Measurements from ENCODE around the gene PAX5. TPM values are rescaled to one million over a fixed set of nuclear protein-coding genes. Genes with fewer than 3 reads are reported as not detected.
"Not testable (repeated sequence)": the region's sequence is repeated elsewhere in the genome, so short reads cannot be mapped to it uniquely, and the experiment has no call there.

The PAX5 gene
- total and polyA plus RNA-seq, 2 of the 13 experiments (the other 11 are each of a cell fraction or from before 2014, with no cell fraction given): not detected

DNA sequence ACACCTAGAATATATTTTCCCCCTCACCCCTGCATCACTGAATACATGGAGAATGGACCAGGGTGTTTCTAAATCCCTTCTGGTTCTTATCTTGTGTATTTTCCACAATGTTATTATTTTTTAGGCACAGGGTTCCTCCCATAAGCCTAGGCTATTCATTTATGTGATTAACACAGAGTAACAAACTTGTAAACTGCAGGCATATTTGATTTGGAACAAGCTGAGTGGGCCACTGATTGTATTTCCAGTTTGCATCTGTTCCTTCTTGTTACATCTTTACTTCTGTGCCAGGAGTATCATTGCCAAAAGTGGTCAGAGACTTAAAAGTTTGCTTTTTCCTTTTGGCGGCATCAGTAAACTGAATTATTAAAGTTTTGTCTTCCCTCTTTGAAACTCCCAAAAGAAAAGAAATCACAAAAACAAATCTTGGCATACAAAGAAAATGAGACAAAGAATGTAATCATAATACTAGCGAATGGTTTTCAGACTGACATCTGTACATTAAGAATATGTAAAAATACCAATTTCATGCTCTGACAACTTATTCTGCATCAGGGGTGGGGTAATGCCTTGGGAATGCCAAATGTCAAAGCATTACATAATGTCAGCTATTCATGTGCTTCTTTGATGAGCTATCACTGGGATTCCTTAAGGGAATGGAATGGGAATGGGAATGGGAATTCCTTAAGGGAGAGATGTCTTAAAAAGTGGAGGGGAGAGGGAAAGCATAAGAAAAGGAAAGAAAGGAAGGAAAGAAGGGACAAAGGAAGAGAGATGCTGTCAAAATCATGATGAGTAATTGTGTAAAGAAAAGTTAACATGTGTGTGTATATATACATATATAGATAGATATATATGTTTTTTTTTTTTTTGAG, 22.2 kb upstream of the PAX5 start:
- H3K9ac ChIP-seq (ENCODE audit: insufficient read depth, low read depth, low read length): no peak overlapping the region
- TF ChIP-seq SP140L (CRISPR knock-in tag; IDR thresholded peaks at IDR 0.05; ENCODE audit: borderline replicate concordance) (no peak), ZNF253 (CRISPR knock-in tag; IDR thresholded peaks at IDR 0.05; ENCODE audit: borderline replicate concordance) (no peak), ETV5 (CRISPR knock-in tag; IDR thresholded peaks at IDR 0.05; ENCODE audit: borderline replicate concordance) (no peak), TOE1 (CRISPR knock-in tag; IDR thresholded peaks at IDR 0.05) (no peak), PPARG (CRISPR knock-in tag; conservative IDR thresholded peaks at IDR 0.05) (no peak), ZMAT3 (CRISPR knock-in tag; conservative IDR thresholded peaks at IDR 0.05) (no peak), ZNF550 (CRISPR knock-in tag; IDR thresholded peaks at IDR 0.05; ENCODE audit: borderline replicate concordance) (no peak)
- TF ChIP-seq, protein P1, sequence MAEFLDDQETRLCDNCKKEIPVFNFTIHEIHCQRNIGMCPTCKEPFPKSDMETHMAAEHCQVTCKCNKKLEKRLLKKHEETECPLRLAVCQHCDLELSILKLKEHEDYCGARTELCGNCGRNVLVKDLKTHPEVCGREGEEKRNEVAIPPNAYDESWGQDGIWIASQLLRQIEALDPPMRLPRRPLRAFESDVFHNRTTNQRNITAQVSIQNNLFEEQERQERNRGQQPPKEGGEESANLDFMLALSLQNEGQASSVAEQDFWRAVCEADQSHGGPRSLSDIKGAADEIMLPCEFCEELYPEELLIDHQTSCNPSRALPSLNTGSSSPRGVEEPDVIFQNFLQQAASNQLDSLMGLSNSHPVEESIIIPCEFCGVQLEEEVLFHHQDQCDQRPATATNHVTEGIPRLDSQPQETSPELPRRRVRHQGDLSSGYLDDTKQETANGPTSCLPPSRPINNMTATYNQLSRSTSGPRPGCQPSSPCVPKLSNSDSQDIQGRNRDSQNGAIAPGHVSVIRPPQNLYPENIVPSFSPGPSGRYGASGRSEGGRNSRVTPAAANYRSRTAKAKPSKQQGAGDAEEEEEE (CRISPR knock-in tag; IDR thresholded peaks at IDR 0.05; ENCODE audit: borderline replicate concordance): no peak
- TF ChIP-seq, protein P2, sequence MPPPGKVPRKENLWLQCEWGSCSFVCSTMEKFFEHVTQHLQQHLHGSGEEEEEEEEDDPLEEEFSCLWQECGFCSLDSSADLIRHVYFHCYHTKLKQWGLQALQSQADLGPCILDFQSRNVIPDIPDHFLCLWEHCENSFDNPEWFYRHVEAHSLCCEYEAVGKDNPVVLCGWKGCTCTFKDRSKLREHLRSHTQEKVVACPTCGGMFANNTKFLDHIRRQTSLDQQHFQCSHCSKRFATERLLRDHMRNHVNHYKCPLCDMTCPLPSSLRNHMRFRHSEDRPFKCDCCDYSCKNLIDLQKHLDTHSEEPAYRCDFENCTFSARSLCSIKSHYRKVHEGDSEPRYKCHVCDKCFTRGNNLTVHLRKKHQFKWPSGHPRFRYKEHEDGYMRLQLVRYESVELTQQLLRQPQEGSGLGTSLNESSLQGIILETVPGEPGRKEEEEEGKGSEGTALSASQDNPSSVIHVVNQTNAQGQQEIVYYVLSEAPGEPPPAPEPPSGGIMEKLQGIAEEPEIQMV (CRISPR knock-in tag; IDR thresholded peaks at IDR 0.05; ENCODE audit: low read depth): no peak
- peaks cover 1 to 3% of the 10 kb centered on the region in 2 experiments; a peak in 3 of 5 replicates for H3K27me3 ChIP-seq (ENCODE audit: control insufficient read depth in 1 of 2, insufficient read depth in 2 of 2, low read length in 2 of 2)
- no peak overlapping the region for H3K4me2 ChIP-seq (ENCODE audit: low read depth, low read length)
- no peaks in the 10 kb centered on the region for H3K4me1 ChIP-seq (ENCODE audit: insufficient read depth, low read length)
- ATAC-seq (no peak), FAIRE-seq (no peak), DNase-seq (ENCODE audit: low spot score) (no peak)
- ChIA-PET CTCF (ENCODE audit: low intra/inter-chr PET ratio, low total read pairs) (no interaction called here), POLR2A (no interaction called here)
- no TSS peak for BruUV-seq (replicated peaks)
- H3K4me3 ChIP-seq (replicated peaks in 1 of 3; ENCODE audit: insufficient read depth in 1 of 3, low read depth in 2 of 3, low read length in 3 of 3): no peak overlapping the region
- WGBS (ENCODE audit: low lambda C conversion rate): 63% methylated on average over 2 of the region's 2 CpGs
- no peaks in the 10 kb centered on the region for H4K20me1 ChIP-seq (ENCODE audit: insufficient read depth, low read length)
- H3K9me3 ChIP-seq (ENCODE audit: low read length): no peaks in the 10 kb centered on the region
- intact Hi-C loops (cut with micrococcal nuclease; ENCODE audit: unreplicated experiment) (no loop called here), in situ Hi-C loops (cut with HindIII; ENCODE audit: extremely low pct_ligation_motif_present, low pct_unique_long_range_greater_than_20kb) (no loop called here)
- no peaks in the 10 kb centered on the region for H3K79me2 ChIP-seq (ENCODE audit: insufficient read depth, low read length)
- no peak overlapping the region for H2AFZ ChIP-seq (ENCODE audit: low read length)
- no peaks in the 10 kb centered on the region for H3K36me3 ChIP-seq (replicated peaks in 1 of 2; ENCODE audit: control insufficient read depth in 1 of 2, insufficient read depth in 2 of 2, low read length in 2 of 2)
- no peak overlapping the region for H3K27ac ChIP-seq (ENCODE audit: extremely low read length, insufficient read depth, low read length)

DNA sequence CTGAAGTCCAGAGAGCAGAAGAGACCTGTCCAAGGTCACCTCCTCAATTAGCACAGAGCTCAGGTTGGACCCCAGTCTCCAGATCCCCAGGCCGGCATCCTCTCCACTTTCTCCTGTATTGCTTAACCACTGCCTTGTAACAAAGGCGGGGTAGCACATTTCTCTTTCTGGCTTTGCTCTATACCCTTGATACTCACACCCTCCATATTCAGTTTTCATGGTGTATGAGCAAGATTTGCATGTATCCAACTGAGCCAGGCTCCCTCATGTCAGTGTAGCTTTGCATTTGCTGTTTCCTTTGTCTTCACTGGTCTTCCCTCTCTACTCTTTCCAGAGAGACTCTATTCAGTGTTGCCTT, 20.3 kb upstream of the PAX5 start:
- H2AFZ ChIP-seq (ENCODE audit: low read length); POLR2A ChIA-PET; H3K79me2 ChIP-seq (ENCODE audit: insufficient read depth, low read length); H3K27ac ChIP-seq (ENCODE audit: extremely low read length, insufficient read depth, low read length); H3K36me3 ChIP-seq (replicated peaks in 1 of 2; ENCODE audit: control insufficient read depth in 1 of 2, insufficient read depth in 2 of 2, low read length in 2 of 2); H3K4me1 ChIP-seq (ENCODE audit: insufficient read depth, low read length); DNase-seq (ENCODE audit: low spot score); FAIRE-seq; ATAC-seq; CTCF ChIA-PET (ENCODE audit: low intra/inter-chr PET ratio, low total read pairs); H3K27me3 ChIP-seq (ENCODE audit: control insufficient read depth in 1 of 2, insufficient read depth in 2 of 2, low read length in 2 of 2); H3K4me3 ChIP-seq (replicated peaks in 1 of 3; ENCODE audit: insufficient read depth in 1 of 3, low read depth in 2 of 3, low read length in 3 of 3); BruUV-seq (replicated peaks); intact Hi-C loops (cut with micrococcal nuclease; ENCODE audit: unreplicated experiment); H4K20me1 ChIP-seq (ENCODE audit: insufficient read depth, low read length); H3K4me2 ChIP-seq (ENCODE audit: low read depth, low read length); in situ Hi-C loops (cut with HindIII; ENCODE audit: extremely low pct_ligation_motif_present, low pct_unique_long_range_greater_than_20kb); H3K9me3 ChIP-seq (ENCODE audit: low read length); H3K9ac ChIP-seq (ENCODE audit: insufficient read depth, low read depth, low read length): not testable (repeated sequence)
- 0% methylated on average over 2 of the region's 2 CpGs for WGBS (ENCODE audit: low lambda C conversion rate)

All from HepG2 (cell line).